ENCODE results near the gene GAS7. TPM values are rescaled to one million over a fixed set of nuclear protein-coding genes. Genes with fewer than 3 reads are reported as not detected.

GAS7 gene
- total RNA-seq, 1 experiment from 2014 or later: 6.0 TPM

- no peak overlapping the region for H3K18ac ChIP-seq (ENCODE audit: insufficient read length, low read depth, low read length)
- no peak overlapping the region for H2BK12ac ChIP-seq (ENCODE audit: insufficient read length, low read depth, low read length)
- no peaks in the 10 kb centered on the region for H3K4me1 ChIP-seq (ENCODE audit: insufficient read depth, low read length)
- peaks cover 10 to 11% of the 10 kb centered on the region in 2 experiments for H3K4me1 Mint-ChIP-seq
- no peaks in the 10 kb centered on the region for H4K20me1 ChIP-seq (ENCODE audit: control insufficient read depth, insufficient read depth, insufficient read length)
- H4K91ac ChIP-seq (ENCODE audit: insufficient read length, low read depth, low read length): no peak overlapping the region
- DNase-seq: no peak
- H2AK5ac ChIP-seq (ENCODE audit: insufficient read length, low read length): no peak overlapping the region
- peaks cover 1% of the 10 kb centered on the region; the same call in 1 of the 2 replicates for H3K27me3 Mint-ChIP-seq (ENCODE audit: low read depth)
- H3K4me3 Mint-ChIP-seq: no peak overlapping the region
- H3K27me3 ChIP-seq (ENCODE audit: insufficient read depth, low read length): no peaks in the 10 kb centered on the region
- H3K27ac ChIP-seq (ENCODE audit: insufficient read length, low read depth, low read length): no peak overlapping the region
- H3K14ac ChIP-seq (ENCODE audit: insufficient read depth, low read length): no peak overlapping the region
- H2BK120ac ChIP-seq (ENCODE audit: low read depth, low read length, poor library complexity, severe bottlenecking): no peak overlapping the region
- H3K36me3 Mint-ChIP-seq (ENCODE audit: insufficient read depth in 1 of 3, low read depth in 3 of 3): no peaks in the 10 kb centered on the region
- no peak overlapping the region for H2BK20ac ChIP-seq (ENCODE audit: low read depth, low read length, poor library complexity, severe bottlenecking)
- no peaks in the 10 kb centered on the region for H3K23me2 ChIP-seq (ENCODE audit: insufficient read length, low read depth, low read length, poor library complexity, severe bottlenecking)
- H4K5ac ChIP-seq (ENCODE audit: insufficient read length, low read depth, low read length): no peak overlapping the region
- H2BK5ac ChIP-seq (ENCODE audit: insufficient read length, low read length): no peak overlapping the region
- H2AFZ ChIP-seq (ENCODE audit: low read length): no peak overlapping the region
- no peak overlapping the region for H3K9ac ChIP-seq (ENCODE audit: extremely low read depth, insufficient read length, low read length)
- no peak overlapping the region for H2BK15ac ChIP-seq (ENCODE audit: low read depth, low read length)
- H4K8ac ChIP-seq (replicated peaks; ENCODE audit: insufficient read length, low read depth, low read length): no peak overlapping the region
- H3K79me1 ChIP-seq (ENCODE audit: insufficient read depth, low read depth, low read length, poor library complexity, severe bottlenecking): no peaks in the 10 kb centered on the region
- WGBS (ENCODE audit: extremely low coverage, insufficient read length, low lambda C conversion rate): no CpG with 5 or more reads among the region's 6 CpGs
- H3K23ac ChIP-seq (ENCODE audit: insufficient read length, low read depth, low read length): no peak overlapping the region
- no peak overlapping the region for H3K4me2 ChIP-seq (ENCODE audit: insufficient read depth, insufficient read length, low read length)
- H3K27ac Mint-ChIP-seq: no peak overlapping the region
- no peaks in the 10 kb centered on the region for H3K79me2 ChIP-seq (ENCODE audit: insufficient read depth, low read length)
- no peaks in the 10 kb centered on the region for H3K9me3 ChIP-seq (ENCODE audit: control insufficient read depth, low read depth, low read length)
- H3T11ph ChIP-seq (ENCODE audit: low read length): no peak overlapping the region
- H3K4ac ChIP-seq (ENCODE audit: low read depth, low read length): no peak overlapping the region
- no peak for TF ChIP-seq CTCF (conservative IDR thresholded peaks at IDR 0.05)
- no peaks in the 10 kb centered on the region for H3K9me3 Mint-ChIP-seq
- H3K56ac ChIP-seq (ENCODE audit: insufficient read length, low read depth, low read length): no peak overlapping the region
Observed at GRCh38 chr17:10071141-10071540, 127.3 kb downstream of the GAS7 start.
